HepG2 (cell line): ENCODE measurements around the gene SEMA3F. TPM values are rescaled to one million over a fixed set of nuclear protein-coding genes. Genes with fewer than 3 reads are reported as not detected.

Source experiments
- AHR ChIP-seq: IDR thresholded peaks from 2 replicates; pipeline ENCODE4 v1.6.1; 2018; ENCODE audit warnings: missing genetic modification reagents, missing compliant biosample characterization
- CBX1 ChIP-seq: IDR thresholded peaks from one replicate; pipeline ENCODE4 v1.6.1; 2016; ENCODE audit warnings: antibody characterized with exemption, low read depth
- GATAD2A ChIP-seq: IDR thresholded peaks from 2 replicates; pipeline ENCODE4 v1.6.1; 2016
- GFI1 ChIP-seq: sonication (generic); formaldehyde crosslinking; IDR thresholded peaks from 2 replicates; pipeline ENCODE4 v1.5.0; 2020; ENCODE audit warnings: missing genetic modification reagents, mild to moderate bottlenecking, borderline replicate concordance
- KDM5B ChIP-seq: sonication (generic); formaldehyde crosslinking; IDR thresholded peaks from 2 replicates; pipeline ENCODE4 v1.4.0; 2020; ENCODE audit warnings: missing genetic modification reagents, mild to moderate bottlenecking, borderline replicate concordance
- KLF12 ChIP-seq: sonication (generic); formaldehyde crosslinking; IDR thresholded peaks from 2 replicates; pipeline ENCODE4 v1.4.0; 2020; ENCODE audit warnings: missing genetic modification reagents, borderline replicate concordance
- POLR2A ChIP-seq, 2 experiments: IDR thresholded peaks; 2 replicates each; pipeline ENCODE4 v1.6.1; 2011; ENCODE audit warnings: low read depth in 2 of 2, low read length in 2 of 2, mild to moderate bottlenecking in 1 of 2, moderate library complexity in 1 of 2; ENCODE audit not compliant: insufficient read depth in 1 of 2
- RFX5 ChIP-seq: IDR thresholded peaks from 2 replicates; pipeline ENCODE4 v1.6.1; 2011; ENCODE audit warnings: low read depth, low read length, improper control_type of control experiment
- SETDB1 ChIP-seq: sonication (generic); formaldehyde crosslinking; IDR thresholded peaks from 2 replicates; pipeline ENCODE4 v1.5.1; 2020; ENCODE audit warnings: missing genetic modification reagents, mild to moderate bottlenecking, borderline replicate concordance
- SMAD9 ChIP-seq: sonication (generic); formaldehyde crosslinking; IDR thresholded peaks from 2 replicates; pipeline ENCODE4 v1.5.1; 2020; ENCODE audit warnings: mild to moderate bottlenecking, missing genetic modification reagents
- TAF1 ChIP-seq: sonication (generic); formaldehyde crosslinking; IDR thresholded peaks from 2 replicates; pipeline ENCODE4 v1.4.0; 2020; ENCODE audit warnings: missing genetic modification reagents
- ZIK1 ChIP-seq: sonication (generic); formaldehyde crosslinking; IDR thresholded peaks from 2 replicates; pipeline ENCODE4 v1.5.0; 2020; ENCODE audit warnings: mild to moderate bottlenecking, low read depth, missing genetic modification reagents, borderline replicate concordance
- ZNF496 ChIP-seq: sonication (generic); formaldehyde crosslinking; IDR thresholded peaks from 2 replicates; pipeline ENCODE4 v1.8.1; 2023; ENCODE audit warnings: mild to moderate bottlenecking, moderate library complexity, missing genetic modification reagents; ENCODE audit not compliant: insufficient replicate concordance
- ZNF780A ChIP-seq: sonication (generic); formaldehyde crosslinking; IDR thresholded peaks from 2 replicates; pipeline ENCODE4 v1.8.0; 2022; ENCODE audit warnings: mild to moderate bottlenecking, missing genetic modification reagents, moderate library complexity
- ZSCAN31 ChIP-seq: sonication (generic); formaldehyde crosslinking; IDR thresholded peaks from 2 replicates; pipeline ENCODE4 v1.5.0; 2020; ENCODE audit warnings: low read depth, mild to moderate bottlenecking, missing genetic modification reagents
- ZSCAN9 ChIP-seq: IDR thresholded peaks from 2 replicates; pipeline ENCODE4 v1.6.1; 2016; ENCODE audit warnings: borderline replicate concordance
- polyA plus RNA-seq, 8 experiments: library from polyadenylated mRNA; depleted of rRNA in 3 of 8; stranded (reverse) in 7 of 8; unstranded in 1 of 8; fragments of >200 nt; fragmentation: Illumina TruSeq in 4 of 8; extraction: Trizol in 4 of 8; gene quantifications; 2 replicates each; pipeline versions ENCODE4 v1.2.1 to v1.2.3, GENCODE V29; 2011 to 2016; ENCODE audit warnings: low read depth in 4 of 8, missing spikeins in 1 of 8, mixed read lengths in 1 of 8; ENCODE audit not compliant: insufficient read depth in 1 of 8
- total RNA-seq, 5 experiments: library from RNA; depleted of rRNA; stranded (reverse); fragments of >200 nt; fragmentation: Illumina TruSeq; extraction: Trizol; gene quantifications; 2 replicates each; pipeline ENCODE4 v1.2.3, GENCODE V29; 2016; ENCODE audit warnings: low read depth in 1 of 5
- TF ChIP-seq, protein P1 (sequence below): IDR thresholded peaks from 2 replicates; pipeline ENCODE4 v1.6.1; 2016; ENCODE audit warnings: low read depth
- TF ChIP-seq, protein P2 (sequence below): sonication (generic); formaldehyde crosslinking; IDR thresholded peaks from 2 replicates; pipeline ENCODE4 v1.4.0; 2020; ENCODE audit warnings: missing genetic modification reagents, borderline replicate concordance
- TF ChIP-seq, protein P3 (sequence below): sonication (generic); formaldehyde crosslinking; IDR thresholded peaks from 2 replicates; pipeline ENCODE4 v1.4.0; 2020; ENCODE audit warnings: missing genetic modification reagents
- TF ChIP-seq, protein P4 (sequence below): sonication (generic); formaldehyde crosslinking; IDR thresholded peaks from 2 replicates; pipeline ENCODE4 v1.4.0; 2020; ENCODE audit warnings: mild to moderate bottlenecking, missing genetic modification reagents
- TF ChIP-seq, protein P5 (sequence below): sonication (generic); formaldehyde crosslinking; conservative IDR thresholded peaks from 2 replicates; pipeline ENCODE4 v1.5.0; 2020; ENCODE audit warnings: missing genetic modification reagents

SEMA3F gene
- total and polyA plus RNA-seq, 2 of the 13 experiments (the other 11 are each of a cell fraction or from before 2014, with no cell fraction given), result 7.6 to 17.2 TPM

DNA sequence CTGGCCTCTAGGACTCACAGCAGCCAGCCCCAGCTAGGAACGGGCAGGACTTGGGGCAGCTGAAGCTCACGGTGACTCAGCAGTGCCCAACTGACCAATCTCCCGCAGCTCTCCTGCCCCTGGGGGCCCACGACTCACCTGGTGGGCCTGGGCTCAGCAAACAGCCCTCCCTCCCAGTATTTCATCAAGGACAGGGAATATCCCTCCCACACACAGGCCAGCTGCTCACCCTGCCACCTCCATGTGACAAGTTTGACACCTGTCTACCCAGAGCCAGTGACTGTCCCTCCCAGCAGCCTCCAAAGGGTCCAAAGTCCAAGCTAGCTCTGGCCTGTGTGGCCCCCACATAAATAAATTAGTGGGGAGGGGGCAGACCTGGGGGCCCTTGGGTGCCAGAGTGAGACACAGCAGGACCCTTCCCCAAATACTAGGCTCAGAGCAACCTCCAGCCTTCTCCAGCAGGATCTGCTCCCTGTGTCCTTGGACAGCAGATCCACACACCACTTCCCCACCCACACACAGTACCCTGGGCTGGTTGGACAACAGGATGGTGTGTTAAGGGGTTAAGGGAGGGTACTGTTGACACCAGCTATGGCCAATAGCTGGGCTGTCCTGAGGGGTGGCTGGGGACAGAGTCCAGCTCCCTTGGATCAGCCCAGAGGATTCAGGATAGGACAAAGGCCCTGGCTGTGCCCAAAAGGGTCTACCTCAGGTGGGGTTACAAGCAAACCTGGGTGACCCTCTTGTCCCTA is 40.6 kb downstream of the SEMA3F start (continued):
- TF ChIP-seq, protein P1, sequence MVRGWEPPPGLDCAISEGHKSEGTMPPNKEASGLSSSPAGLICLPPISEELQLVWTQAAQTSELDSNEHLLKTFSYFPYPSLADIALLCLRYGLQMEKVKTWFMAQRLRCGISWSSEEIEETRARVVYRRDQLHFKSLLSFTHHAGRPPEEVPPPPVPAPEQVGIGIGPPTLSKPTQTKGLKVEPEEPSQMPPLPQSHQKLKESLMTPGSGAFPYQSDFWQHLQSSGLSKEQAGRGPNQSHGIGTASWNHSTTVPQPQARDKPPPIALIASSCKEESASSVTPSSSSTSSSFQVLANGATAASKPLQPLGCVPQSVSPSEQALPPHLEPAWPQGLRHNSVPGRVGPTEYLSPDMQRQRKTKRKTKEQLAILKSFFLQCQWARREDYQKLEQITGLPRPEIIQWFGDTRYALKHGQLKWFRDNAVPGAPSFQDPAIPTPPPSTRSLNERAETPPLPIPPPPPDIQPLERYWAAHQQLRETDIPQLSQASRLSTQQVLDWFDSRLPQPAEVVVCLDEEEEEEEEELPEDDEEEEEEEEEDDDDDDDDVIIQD (CRISPR knock-in tag), result peak; percentile 55
- TF ChIP-seq ZSCAN31, result peak; percentile 75
- no peak; the same call in 1 of the 2 replicates for TF ChIP-seq RFX5
- TF ChIP-seq TAF1 (CRISPR knock-in tag), result peak; percentile 65; the same call in 1 of the 2 replicates
- TF ChIP-seq KLF12, result no peak
- peak; percentile 68; the same call in 1 of the 2 replicates for TF ChIP-seq GFI1
- peak; percentile 29; the same call in 1 of the 2 replicates for TF ChIP-seq AHR (CRISPR knock-in tag)
- TF ChIP-seq SMAD9 (CRISPR knock-in tag), result no peak
- TF ChIP-seq, protein P2, sequence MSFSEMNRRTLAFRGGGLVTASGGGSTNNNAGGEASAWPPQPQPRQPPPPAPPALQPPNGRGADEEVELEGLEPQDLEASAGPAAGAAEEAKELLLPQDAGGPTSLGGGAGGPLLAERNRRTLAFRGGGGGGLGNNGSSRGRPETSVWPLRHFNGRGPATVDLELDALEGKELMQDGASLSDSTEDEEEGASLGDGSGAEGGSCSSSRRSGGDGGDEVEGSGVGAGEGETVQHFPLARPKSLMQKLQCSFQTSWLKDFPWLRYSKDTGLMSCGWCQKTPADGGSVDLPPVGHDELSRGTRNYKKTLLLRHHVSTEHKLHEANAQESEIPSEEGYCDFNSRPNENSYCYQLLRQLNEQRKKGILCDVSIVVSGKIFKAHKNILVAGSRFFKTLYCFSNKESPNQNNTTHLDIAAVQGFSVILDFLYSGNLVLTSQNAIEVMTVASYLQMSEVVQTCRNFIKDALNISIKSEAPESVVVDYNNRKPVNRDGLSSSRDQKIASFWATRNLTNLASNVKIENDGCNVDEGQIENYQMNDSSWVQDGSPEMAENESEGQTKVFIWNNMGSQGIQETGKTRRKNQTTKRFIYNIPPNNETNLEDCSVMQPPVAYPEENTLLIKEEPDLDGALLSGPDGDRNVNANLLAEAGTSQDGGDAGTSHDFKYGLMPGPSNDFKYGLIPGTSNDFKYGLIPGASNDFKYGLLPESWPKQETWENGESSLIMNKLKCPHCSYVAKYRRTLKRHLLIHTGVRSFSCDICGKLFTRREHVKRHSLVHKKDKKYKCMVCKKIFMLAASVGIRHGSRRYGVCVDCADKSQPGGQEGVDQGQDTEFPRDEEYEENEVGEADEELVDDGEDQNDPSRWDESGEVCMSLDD (CRISPR knock-in tag), result no peak
- peak; percentile 90; the same call in 1 of the 2 replicates for TF ChIP-seq KDM5B (CRISPR knock-in tag)
- TF ChIP-seq, protein P3, sequence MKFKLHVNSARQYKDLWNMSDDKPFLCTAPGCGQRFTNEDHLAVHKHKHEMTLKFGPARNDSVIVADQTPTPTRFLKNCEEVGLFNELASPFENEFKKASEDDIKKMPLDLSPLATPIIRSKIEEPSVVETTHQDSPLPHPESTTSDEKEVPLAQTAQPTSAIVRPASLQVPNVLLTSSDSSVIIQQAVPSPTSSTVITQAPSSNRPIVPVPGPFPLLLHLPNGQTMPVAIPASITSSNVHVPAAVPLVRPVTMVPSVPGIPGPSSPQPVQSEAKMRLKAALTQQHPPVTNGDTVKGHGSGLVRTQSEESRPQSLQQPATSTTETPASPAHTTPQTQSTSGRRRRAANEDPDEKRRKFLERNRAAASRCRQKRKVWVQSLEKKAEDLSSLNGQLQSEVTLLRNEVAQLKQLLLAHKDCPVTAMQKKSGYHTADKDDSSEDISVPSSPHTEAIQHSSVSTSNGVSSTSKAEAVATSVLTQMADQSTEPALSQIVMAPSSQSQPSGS (CRISPR knock-in tag), result no peak
- TF ChIP-seq ZSCAN9 (CRISPR knock-in tag), result peak; percentile 36
- peak; percentile 93 for TF ChIP-seq CBX1
- TF ChIP-seq, protein P4, sequence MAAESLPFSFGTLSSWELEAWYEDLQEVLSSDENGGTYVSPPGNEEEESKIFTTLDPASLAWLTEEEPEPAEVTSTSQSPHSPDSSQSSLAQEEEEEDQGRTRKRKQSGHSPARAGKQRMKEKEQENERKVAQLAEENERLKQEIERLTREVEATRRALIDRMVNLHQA (CRISPR knock-in tag), result no peak; the same call in 1 of the 2 replicates
- no peak for TF ChIP-seq ZIK1 (CRISPR knock-in tag)
- TF ChIP-seq GATAD2A (CRISPR knock-in tag), result peak; percentile 91
- TF ChIP-seq ZNF780A (CRISPR knock-in tag), result peak; percentile 91; the same call in 1 of the 2 replicates
- TF ChIP-seq SETDB1 (CRISPR knock-in tag), result no peak
- TF ChIP-seq, protein P5, sequence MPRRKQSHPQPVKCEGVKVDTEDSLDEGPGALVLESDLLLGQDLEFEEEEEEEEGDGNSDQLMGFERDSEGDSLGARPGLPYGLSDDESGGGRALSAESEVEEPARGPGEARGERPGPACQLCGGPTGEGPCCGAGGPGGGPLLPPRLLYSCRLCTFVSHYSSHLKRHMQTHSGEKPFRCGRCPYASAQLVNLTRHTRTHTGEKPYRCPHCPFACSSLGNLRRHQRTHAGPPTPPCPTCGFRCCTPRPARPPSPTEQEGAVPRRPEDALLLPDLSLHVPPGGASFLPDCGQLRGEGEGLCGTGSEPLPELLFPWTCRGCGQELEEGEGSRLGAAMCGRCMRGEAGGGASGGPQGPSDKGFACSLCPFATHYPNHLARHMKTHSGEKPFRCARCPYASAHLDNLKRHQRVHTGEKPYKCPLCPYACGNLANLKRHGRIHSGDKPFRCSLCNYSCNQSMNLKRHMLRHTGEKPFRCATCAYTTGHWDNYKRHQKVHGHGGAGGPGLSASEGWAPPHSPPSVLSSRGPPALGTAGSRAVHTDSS (CRISPR knock-in tag), result no peak
- no peak for TF ChIP-seq ZNF496 (CRISPR knock-in tag)
- TF ChIP-seq POLR2A (IDR thresholded peaks at IDR 0.05; ENCODE audit: insufficient read depth in 1 of 2, low read depth in 2 of 2, low read length in 2 of 2), result peak in 1 of 2 experiments; percentile 92; a peak in 2 of 4 replicates
